ENCODE data around the gene TRMU.
"Not testable (repeated sequence)": the region's sequence is repeated elsewhere in the genome, so short reads cannot be mapped to it uniquely, and the experiment has no call there.

TRMU gene

DNA sequence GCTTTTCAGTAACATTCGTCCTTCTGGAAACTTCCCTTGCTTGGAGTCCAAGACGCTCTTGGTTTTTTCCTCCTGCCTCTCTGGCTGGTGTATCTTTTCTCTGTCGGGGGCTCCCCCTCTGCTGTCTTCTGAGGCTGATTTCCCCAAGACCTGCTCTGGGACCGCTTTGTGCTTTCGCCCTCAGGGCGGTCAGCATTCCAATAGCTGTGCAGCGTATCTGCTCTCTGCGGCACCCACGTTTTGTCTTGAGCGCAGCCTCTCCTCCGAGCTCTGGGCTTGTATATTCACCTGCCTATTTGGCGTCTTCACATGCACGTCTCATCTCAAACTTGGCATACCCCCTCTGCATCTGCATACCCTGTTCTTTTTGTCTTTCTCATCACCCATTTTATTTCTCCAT is 36.4 kb upstream of the TRMU start:
- no peak for DNase-seq (ENCODE audit: low read depth in 2 of 2)

DNA sequence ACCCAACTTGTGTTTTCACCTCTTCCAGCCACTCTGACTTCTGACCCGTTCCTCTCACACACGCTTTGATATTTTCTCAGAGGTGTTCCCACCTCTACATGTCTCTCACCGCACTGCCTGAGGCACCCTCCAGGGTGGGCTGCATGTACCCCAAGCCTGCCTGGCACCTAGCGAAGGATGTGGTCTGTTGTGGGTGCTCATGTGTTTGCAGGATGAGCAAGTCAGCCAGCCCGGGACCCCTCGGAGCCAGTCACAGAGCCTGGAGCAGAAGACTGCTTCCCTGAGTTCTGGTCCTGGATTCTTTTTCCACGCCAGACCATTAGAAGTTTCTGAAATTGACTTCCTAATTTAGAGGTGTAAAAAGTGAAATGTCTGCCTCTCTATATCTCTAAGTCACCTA is 35.0 kb upstream of the TRMU start:
- DNase-seq (ENCODE audit: low read depth in 2 of 2): no peak

DNA sequence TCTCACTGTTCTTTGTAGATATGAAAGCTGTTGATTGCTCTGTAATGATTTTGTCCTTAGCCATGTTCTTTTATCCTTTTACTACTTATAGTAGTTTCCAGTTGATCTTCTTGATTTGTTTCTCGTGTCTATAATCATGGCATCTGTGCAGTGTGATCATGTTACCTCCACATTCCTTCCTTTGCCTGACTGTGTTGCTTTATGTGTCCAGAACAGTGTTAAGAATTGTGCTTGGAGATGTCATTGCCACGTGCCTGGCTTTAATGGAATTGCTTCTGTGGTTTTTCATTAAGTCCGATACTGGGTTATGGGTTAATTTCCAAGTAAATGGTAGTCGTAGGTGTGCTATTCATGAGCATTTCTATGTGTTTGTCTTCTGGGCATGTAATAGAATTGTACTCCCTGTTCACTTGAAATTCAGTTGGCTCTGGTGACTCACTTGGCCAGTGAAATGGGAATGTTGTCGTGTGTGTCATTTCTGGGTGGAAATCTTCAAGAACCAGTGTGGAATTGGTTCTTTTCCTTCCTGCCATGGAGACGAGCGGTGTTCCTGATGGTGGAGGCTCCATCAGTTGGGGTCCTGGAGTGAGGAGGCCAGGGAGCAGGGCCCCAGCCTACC is 32.1 kb upstream of the TRMU start:
- DNase-seq (ENCODE audit: low read depth in 2 of 2): no peak

DNA sequence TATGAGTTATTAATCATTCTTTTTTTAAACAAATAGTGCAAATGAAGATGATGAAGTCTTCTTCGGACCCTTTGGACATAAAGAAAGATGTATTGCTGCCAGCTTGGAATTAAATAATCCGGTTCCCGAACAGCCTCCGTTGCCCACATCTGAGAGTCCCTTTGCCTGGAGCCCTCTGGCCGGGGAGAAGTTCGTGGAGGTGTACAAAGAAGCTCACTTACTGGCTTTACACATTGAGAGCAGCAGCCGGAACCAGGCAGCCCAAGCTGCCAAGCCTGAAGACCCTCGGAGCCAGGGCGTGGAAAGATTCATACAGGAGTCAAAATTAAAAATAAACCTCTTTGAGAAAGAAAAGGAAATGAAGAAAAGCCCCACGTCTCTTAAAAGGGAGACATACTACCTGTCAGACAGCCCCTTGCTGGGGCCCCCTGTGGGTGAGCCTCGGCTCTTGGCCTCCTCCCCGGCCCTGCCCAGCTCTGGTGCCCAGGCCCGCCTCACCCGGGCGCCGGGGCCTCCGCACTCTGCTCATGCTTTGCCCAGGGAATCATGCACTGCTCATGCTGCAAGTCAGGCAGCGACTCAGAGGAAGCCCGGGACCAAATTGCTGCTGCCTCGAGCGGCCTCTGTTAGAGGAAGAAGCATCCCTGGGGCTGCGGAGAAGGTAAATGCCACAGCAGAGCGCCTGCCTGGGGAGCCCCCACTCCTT is 27.1 kb upstream of the TRMU start:
- DNase-seq (ENCODE audit: low read depth in 2 of 2): no peak

DNA sequence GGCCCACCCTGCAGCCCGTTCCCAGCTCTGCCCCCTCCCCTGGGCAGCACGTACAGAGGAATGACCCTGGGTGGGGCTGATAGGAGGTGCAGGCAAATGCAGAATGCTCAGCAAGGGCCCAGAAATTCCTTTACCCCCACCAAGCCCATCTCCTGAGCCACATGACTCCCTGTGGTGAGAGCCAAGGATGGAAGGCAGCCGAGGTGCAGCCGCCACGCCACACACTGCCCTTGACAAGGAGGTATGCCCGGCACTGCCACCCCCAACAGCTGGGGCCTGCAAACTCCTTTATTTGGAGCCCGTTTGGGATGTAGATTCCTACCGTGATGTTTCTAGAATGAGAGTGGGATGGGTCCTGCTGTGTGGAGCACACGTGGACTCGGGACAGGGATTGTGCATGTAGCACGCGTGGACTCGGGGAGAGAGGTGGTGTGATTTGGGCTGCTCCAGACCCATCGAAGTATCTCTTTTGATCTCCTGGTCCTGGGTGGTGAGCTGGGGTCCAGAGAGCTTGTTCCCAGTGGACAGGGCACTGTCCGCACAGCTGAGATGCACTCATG is 25.9 kb upstream of the TRMU start:
- DNase-seq (ENCODE audit: low read depth in 2 of 2): no peak

DNA sequence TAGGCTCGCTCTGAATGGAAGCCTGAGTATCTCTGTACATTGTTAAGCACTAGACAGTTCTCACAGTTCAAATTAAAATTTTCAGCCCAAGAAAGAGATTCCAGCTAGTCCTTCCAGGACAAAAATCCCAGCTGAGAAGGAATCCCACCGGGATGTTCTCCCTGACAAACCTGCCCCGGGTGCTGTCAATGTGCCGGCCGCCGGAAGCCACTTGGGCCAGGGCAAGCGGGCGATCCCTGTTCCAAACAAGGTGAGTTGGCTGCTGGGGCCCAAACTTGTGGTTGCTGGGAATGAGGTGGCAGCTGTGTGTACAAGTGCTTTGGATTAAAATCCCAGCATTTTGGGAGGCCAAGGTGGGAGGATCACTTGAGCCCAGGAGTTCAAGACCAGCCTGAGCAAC is 23.5 kb upstream of the TRMU start:
- DNase-seq (ENCODE audit: low read depth in 2 of 2): no peak

DNA sequence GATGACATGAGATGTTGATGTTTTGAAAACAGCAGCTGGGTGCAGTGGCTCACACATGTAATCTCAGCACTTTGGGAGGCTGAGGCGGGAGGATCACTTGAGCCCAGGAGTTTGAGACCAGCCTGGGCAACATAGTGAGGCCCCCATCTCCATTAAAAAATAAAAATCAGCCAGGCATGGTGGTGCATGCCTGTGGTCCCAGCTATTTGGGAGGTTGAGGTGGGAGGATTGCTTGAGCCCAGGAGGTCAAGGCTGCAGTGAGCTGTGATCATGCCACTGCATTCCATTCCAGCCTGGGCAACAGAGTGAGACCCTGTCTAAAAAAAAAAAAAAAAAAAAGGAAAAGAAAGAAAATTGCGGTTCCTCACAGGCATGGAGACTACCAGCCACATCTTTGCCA is 22.7 kb upstream of the TRMU start:
- DNase-seq (ENCODE audit: low read depth in 2 of 2): not testable (repeated sequence)

DNA sequence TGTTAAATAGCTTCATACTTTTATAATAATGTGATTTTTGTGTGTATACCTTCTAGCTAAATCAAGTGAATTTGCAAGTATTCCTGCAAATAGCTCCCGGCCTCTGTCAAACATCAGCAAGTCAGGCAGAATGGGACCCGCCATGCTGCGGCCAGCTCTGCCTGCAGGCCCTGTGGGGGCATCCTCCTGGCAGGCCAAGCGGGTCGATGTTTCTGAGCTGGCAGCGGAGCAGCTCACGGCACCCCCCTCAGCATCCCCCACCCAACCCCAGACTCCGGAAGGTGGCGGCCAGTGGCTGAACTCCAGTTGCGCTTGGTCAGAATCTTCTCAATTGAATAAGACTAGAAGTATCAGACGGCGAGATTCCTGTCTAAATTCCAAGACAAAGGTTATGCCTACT is 19.5 kb upstream of the TRMU start:
- no peak for DNase-seq (ENCODE audit: low read depth in 2 of 2)

DNA sequence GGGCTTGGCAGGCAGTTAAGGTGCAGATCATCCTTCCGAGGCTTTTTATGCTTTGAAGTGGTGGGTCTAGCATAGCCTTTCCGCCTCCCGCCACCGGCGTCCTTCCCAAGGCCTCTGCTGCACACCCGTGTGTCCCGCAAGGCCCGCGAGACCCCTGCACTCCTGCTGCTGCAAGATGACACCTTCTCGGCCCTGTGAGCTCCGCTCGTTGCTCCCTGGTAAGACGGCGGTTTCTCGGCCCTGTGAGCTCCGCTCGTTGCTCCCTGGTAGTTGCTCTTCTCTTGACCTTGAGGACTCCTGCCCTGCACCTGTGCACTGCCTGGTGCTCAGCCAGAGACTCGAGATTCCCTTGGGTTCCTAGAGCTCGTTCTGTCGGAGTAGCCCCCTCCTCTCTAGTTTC is 17.9 kb upstream of the TRMU start:
- no peak for DNase-seq (ENCODE audit: low read depth in 2 of 2)

DNA sequence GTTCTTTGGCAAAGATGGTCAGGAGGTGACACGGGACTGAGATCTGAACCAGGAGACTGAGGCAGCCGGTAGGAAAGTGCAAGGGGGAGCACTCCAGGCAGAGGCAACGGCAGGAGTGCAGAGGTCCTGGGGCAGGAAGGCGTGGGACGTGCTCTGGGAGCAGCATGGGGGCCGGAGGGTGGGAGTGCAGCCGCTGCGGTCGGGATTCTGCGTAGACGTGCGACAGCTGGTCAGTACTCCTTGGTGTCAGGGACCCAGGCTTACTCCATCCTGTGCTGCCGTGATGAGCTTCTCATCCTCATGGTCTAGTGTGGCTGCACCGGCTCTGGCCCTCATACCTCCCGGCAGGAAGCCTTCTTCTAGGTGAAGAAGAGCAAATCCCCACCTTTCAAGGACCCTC is 16.9 kb upstream of the TRMU start:
- no peak for DNase-seq (ENCODE audit: low read depth in 2 of 2)

DNA sequence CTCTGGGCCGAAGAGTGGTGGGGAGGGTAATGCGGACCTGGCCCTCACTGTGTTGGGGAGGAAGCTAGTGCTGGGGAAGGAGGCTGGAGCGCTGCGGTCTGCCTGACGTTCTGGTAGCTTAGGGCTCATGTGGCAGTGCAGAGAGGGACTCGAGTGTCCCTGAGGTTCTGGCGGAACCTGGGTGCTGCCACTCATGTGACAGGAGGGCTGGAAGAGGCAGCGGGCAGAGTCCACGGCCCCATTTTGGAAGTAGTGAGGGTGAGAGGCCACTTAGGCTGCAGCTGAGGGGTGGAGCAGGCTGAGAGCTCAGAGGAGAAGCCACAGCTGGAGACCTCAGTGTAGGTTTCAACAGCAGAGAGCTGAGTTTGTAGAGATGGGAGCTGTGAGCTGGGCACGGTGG is 16.2 kb upstream of the TRMU start:
- no peak for DNase-seq (ENCODE audit: low read depth in 2 of 2)

DNA sequence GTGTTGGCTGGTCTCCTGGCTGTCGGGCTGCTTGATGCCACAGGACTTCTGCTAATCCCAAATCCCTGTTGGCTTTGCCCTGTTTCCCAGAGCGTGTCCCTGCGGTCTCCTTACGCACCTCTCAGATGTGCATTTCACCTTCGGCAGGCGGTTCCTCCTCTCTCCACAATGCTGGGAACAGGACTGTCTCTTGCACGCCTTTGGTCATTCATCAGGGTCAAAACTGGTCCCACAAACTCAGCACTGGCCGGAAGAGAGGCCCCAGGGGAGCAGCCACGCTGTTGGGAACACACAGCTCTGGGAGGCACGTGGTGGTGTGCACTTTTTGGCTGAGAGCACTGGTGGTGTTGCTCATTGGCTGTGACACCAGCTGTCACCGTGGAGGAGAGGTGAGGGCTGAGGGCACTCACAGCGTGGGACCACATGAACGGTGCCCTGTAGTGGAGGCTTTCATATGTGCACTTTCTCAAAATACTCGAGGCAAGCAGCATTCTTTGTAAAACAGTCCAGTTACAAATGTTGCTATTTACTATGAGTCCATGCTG is 15.3 kb upstream of the TRMU start:
- DNase-seq (ENCODE audit: low read depth in 2 of 2): no peak

DNA sequence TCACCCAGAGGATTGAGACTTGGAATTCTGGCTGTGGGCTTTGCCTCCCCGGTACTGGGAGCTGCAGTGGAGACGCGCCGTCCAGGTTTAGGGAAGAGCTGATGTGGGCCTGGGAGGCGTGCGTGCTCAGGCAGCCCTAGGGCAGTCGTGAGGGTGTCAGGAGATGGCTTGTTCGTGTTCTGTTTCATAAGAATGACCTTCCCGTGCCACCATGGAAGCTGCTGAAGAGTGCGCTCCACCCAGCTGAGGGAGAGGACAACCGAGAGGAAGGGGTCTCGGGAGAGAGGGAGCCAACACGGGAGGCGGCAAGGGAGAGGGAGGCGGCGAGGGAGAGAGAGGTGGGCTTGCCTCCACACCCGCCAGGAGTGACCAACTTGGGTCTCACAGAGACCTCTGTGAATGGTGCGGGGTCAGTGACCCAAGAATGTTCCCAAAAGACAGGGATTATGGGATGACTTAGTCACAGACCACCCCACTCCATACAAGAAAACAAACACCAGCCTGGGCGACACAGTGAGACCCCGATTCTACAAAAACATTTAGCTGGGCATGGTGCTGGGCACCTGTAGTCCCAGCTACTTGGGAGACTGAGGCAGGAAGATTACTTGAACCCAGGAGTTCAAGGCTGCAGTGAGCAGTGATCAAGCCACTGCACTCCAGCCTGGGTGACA is 14.7 kb upstream of the TRMU start:
- no peak for DNase-seq (ENCODE audit: low read depth in 2 of 2)

DNA sequence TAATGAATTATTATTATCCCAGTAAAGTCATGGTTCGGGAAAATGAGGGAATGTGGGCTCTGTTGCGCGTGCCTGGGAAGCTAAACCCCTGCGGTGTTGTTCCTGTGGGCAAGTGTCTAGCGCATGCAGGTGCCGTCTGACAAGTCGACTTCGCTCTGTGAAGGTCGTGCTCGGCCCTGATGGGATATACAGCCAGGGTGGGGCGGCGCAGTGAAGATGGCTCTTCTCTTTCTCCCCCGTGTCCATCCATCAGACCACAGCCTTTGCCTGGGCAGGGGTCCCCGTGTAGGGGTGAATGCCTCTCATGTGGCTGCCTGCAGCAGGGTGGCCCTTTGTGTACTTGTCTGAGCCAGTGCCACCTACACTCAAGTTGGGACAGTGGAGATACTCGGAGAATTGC is 12.8 kb upstream of the TRMU start:
- DNase-seq (ENCODE audit: low read depth in 2 of 2): no peak

DNA sequence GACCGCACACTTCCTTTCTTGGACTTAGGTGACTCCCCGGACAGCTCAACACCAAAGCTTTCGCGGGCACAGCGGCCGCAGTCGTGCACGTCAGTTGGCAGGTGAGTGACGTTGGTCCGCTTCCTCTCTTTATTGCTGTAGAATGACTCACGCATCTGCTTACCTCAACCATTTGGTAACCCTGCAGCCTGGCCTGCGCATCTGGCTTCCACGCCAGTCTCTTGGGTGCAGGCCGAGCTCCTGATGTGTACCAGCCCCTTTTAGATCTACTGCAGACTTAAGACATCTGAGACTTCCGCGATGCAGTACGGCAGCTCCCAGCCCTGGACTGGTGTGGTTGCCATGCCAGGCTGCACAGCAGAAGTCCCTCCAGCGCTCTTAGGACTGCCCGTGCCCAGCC is 12.4 kb upstream of the TRMU start:
- no peak for DNase-seq (ENCODE audit: low read depth in 2 of 2)

DNA sequence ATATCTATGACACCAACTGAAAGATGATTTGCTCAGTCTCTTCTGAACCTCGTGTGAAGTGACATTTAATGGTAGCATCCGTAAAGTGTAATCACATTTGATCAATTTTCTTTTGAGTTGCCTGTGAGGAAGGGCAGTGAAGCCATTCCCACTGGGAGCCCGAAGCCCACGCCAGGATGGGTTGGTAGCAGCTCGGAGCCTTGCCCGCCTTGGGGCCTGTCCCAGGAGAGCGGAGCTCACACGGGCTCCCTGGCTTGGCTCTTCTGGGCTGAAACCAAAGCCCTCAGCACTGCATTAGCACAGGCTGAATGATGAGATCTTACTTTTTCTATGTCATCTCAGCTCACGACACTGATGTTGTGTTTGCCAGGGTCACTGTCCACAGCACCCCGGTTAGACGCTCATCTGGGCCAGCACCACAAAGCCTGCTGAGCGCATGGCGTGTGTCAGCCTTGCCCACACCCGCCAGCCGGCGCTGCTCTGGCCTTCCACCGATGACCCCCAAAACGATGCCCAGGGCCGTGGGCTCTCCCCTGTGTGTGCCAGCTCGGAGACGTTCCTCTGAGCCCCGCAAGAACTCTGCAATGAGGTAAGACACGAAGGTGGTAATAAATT is 9.3 kb upstream of the TRMU start:
- no peak for DNase-seq (ENCODE audit: low read depth in 2 of 2)

DNA sequence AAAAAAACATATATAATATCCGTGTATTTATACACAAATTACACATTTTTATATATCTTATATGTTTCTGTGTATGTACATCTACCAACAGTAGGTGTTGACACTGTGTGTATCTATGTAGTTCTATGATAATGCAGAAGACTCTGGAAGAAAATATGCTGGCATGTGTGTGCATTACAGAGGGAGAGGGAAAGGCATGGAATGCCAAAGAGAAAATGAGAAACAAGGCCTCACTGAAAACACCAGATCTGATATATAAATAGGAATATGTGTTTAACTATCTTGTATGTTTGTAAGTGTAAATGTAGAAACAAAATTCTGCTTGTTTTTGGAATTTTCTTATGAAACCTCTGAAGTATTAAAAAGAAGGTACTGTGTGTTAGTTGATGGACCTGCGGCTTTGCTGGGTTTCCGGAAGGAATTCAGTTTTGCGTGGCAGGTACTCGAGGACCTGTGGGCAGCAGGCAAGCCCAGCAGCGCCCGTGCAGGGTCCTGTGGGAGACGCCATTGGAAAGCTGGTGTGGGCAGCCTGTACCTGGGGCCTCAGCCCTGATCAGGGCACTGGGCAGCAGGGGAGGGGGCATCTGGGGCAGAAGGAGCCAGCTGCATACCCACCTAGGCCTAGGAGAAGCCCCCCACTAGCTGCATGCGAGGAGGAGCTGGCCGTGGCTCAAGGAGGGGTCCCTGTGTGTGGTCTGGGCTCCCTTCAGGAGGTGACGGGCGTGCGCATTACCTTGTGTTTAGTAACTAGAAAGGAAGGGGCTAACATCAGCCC is 7.6 kb upstream of the TRMU start:
- DNase-seq (ENCODE audit: low read depth in 2 of 2): no peak

DNA sequence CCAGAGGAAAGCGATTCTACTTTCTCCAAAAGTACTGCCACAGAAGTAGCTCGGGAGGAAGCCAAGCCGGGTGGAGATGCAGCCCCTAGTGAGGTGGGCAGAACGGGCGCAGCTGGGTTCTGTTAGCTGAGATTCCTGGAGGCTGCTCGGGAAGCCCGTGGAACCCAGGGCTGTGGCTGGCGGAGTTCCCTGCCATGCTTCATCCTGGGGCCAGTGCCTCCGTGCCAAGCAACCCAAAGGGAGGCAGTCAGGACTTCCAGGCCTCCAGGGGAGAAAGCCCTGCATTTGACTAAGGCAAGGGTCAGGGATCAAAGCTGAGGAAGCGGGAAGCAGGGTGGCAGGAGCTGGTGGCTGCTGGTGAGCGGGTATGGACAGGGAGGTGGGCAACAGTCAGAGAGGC is 6.7 kb upstream of the TRMU start:
- DNase-seq (ENCODE audit: low read depth in 2 of 2): no peak

DNA sequence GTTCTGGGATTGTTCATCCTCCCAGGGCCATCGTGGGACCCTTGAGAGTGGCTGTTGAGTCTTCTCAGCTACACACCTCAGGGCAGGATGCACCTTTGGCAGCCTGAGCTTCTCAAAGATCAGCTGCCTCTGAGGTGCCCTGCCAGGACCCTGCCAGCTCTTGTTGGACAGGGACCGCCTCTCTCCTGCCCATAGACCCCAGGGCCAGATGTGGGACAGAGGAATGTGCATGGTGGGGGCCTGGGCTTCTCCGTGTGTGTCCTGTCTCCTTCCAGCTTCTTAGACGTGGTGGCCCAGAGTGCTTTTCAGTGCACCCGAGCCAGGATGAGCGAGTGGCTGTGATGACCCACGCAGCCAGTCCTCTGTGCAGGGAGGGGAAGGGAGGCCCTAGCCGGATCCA is 5.9 kb upstream of the TRMU start:
- no peak for DNase-seq (ENCODE audit: low read depth in 2 of 2)

DNA sequence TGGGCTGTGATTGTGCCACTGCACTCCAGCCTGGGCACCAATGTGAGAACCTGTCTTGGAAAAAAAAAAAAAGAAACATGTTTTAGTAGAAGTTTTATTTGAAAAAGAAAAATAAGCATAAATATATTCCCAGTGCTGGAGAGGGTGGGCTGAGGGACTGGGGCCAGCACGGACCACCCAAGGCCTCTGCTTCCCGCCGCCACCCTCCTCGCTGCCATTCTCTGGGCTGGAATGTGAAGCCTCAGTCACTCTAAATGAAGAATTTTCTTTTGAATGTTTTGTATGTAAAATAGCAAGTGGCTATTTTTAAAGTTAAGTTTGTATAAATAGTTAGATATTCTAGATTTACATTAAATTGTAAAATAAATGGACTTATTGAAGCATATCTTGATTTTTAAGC is 5.1 kb upstream of the TRMU start:
- no peak for DNase-seq (ENCODE audit: low read depth in 2 of 2)

DNA sequence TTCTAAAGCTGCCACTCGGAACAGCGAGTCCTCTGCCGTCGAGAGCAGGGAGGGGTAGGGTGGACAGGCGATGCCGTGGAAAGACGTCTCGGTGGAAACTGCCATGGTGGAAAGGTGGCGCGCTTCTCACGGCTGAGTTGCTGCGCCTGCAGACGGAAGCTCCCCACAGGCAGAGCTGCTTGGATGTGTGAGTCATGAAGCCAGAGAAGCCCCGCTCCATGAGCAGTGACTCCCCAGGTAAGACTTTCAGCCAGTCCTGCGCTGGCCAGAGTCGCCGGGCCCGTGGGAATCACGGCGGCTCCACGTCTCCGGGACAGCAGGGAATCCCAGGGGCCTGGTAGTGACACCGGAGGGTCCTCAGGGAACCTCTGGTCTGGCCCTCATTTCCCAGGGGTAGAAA is 4.0 kb upstream of the TRMU start:
- no peak for DNase-seq (ENCODE audit: low read depth in 2 of 2)
